ENCODE data around the gene GMPR2. TPM values are rescaled to one million over a fixed set of nuclear protein-coding genes. Genes with fewer than 3 reads are reported as not detected.

GMPR2 gene
- total and polyA plus RNA-seq, 2 experiments from 2014 or later = 60.6 to 70.6 TPM

DNA sequence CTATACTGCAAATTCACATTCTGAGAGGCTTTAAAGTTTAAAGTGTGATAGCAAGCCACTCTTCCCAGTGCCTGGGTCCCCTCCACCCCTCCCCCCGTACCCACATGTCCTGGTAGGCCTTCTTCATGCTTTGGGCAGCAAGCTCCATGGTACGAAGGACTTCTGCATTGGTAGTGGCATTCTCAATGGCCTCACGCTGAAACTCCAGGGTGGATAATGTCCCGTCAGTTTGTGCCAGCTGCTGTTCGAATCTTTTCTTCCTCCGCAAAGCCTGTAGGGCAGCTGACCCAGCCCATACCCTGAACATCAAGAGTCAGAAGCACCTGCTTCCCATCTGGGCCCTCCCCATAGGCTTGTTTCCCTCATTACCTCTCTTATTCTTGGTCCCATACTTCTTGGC, 21.4 kb upstream of the GMPR2 start:
- H3K27me3 Mint-ChIP-seq (ENCODE audit: insufficient read depth, low read depth, poor library complexity) = peaks cover 20% of the 10 kb centered on the region
- ATAC-seq = no peak
- Histone ChIP-seq H3K79me2 (replicated peaks; ENCODE audit: insufficient read depth) (no peaks in the 10 kb centered on the region; the same call in 1 of the 2 replicates), H3K4me3 (no peak overlapping the region), H3K36me3 (ENCODE audit: insufficient read depth) (peaks cover 6% of the 10 kb centered on the region), H3K27ac (ENCODE audit: low read depth) (no peak overlapping the region), H3K27me3 (ENCODE audit: insufficient read depth) (no peaks in the 10 kb centered on the region), H4K20me1 (replicated peaks; ENCODE audit: insufficient read depth) (no peaks in the 10 kb centered on the region; the same call in 1 of the 2 replicates), H3F3A (replicated peaks; ENCODE audit: low read depth) (peaks cover 19% of the 10 kb centered on the region), H3K4me1 (ENCODE audit: insufficient read depth) (peaks cover 16% of the 10 kb centered on the region), H3K9me2 (ENCODE audit: insufficient read depth) (no peaks in the 10 kb centered on the region), H3K4me2 (no peak overlapping the region), H2AFZ (no peak overlapping the region)
- DNase-seq (ENCODE audit: low spot score) = no peak
- H3K9me3 Mint-ChIP-seq = peaks cover 3% of the 10 kb centered on the region; the same call in 2 of the 3 replicates
- H3K4me3 Mint-ChIP-seq = peak overlapping the region; percentile 93
- no peak overlapping the region for H3K27ac Mint-ChIP-seq
- H3K4me1 Mint-ChIP-seq = peaks cover 19% of the 10 kb centered on the region
- peaks cover 68% of the 10 kb centered on the region for H3K36me3 Mint-ChIP-seq (ENCODE audit: low read depth)
- TF ChIP-seq ZNF114 (CRISPR knock-in tag; IDR thresholded peaks at IDR 0.05) (no peak), NANOG (IDR thresholded peaks at IDR 0.05; ENCODE audit: borderline replicate concordance) (no peak), CREB1 (CRISPR knock-in tag; IDR thresholded peaks at IDR 0.05; ENCODE audit: low read depth) (no peak), STAT1 (IDR thresholded peaks at IDR 0.05; ENCODE audit: unreplicated experiment) (no peak), POLR2AphosphoS5 (IDR thresholded peaks at IDR 0.05; ENCODE audit: low read depth) (no peak), ZNF331 (CRISPR knock-in tag; IDR thresholded peaks at IDR 0.05; ENCODE audit: low read depth) (no peak), EZH2 (IDR thresholded peaks at IDR 0.05; ENCODE audit: low read depth, unreplicated experiment) (no peak), JUNB (IDR thresholded peaks at IDR 0.05; ENCODE audit: unreplicated experiment) (no peak), EZH2phosphoT487 (IDR thresholded peaks at IDR 0.05; ENCODE audit: unreplicated experiment) (no peak)
- TF ChIP-seq, protein P1, sequence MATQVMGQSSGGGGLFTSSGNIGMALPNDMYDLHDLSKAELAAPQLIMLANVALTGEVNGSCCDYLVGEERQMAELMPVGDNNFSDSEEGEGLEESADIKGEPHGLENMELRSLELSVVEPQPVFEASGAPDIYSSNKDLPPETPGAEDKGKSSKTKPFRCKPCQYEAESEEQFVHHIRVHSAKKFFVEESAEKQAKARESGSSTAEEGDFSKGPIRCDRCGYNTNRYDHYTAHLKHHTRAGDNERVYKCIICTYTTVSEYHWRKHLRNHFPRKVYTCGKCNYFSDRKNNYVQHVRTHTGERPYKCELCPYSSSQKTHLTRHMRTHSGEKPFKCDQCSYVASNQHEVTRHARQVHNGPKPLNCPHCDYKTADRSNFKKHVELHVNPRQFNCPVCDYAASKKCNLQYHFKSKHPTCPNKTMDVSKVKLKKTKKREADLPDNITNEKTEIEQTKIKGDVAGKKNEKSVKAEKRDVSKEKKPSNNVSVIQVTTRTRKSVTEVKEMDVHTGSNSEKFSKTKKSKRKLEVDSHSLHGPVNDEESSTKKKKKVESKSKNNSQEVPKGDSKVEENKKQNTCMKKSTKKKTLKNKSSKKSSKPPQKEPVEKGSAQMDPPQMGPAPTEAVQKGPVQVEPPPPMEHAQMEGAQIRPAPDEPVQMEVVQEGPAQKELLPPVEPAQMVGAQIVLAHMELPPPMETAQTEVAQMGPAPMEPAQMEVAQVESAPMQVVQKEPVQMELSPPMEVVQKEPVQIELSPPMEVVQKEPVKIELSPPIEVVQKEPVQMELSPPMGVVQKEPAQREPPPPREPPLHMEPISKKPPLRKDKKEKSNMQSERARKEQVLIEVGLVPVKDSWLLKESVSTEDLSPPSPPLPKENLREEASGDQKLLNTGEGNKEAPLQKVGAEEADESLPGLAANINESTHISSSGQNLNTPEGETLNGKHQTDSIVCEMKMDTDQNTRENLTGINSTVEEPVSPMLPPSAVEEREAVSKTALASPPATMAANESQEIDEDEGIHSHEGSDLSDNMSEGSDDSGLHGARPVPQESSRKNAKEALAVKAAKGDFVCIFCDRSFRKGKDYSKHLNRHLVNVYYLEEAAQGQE (IDR thresholded peaks at IDR 0.05; ENCODE audit: unreplicated experiment) = no peak
- TF ChIP-seq, protein P2, sequence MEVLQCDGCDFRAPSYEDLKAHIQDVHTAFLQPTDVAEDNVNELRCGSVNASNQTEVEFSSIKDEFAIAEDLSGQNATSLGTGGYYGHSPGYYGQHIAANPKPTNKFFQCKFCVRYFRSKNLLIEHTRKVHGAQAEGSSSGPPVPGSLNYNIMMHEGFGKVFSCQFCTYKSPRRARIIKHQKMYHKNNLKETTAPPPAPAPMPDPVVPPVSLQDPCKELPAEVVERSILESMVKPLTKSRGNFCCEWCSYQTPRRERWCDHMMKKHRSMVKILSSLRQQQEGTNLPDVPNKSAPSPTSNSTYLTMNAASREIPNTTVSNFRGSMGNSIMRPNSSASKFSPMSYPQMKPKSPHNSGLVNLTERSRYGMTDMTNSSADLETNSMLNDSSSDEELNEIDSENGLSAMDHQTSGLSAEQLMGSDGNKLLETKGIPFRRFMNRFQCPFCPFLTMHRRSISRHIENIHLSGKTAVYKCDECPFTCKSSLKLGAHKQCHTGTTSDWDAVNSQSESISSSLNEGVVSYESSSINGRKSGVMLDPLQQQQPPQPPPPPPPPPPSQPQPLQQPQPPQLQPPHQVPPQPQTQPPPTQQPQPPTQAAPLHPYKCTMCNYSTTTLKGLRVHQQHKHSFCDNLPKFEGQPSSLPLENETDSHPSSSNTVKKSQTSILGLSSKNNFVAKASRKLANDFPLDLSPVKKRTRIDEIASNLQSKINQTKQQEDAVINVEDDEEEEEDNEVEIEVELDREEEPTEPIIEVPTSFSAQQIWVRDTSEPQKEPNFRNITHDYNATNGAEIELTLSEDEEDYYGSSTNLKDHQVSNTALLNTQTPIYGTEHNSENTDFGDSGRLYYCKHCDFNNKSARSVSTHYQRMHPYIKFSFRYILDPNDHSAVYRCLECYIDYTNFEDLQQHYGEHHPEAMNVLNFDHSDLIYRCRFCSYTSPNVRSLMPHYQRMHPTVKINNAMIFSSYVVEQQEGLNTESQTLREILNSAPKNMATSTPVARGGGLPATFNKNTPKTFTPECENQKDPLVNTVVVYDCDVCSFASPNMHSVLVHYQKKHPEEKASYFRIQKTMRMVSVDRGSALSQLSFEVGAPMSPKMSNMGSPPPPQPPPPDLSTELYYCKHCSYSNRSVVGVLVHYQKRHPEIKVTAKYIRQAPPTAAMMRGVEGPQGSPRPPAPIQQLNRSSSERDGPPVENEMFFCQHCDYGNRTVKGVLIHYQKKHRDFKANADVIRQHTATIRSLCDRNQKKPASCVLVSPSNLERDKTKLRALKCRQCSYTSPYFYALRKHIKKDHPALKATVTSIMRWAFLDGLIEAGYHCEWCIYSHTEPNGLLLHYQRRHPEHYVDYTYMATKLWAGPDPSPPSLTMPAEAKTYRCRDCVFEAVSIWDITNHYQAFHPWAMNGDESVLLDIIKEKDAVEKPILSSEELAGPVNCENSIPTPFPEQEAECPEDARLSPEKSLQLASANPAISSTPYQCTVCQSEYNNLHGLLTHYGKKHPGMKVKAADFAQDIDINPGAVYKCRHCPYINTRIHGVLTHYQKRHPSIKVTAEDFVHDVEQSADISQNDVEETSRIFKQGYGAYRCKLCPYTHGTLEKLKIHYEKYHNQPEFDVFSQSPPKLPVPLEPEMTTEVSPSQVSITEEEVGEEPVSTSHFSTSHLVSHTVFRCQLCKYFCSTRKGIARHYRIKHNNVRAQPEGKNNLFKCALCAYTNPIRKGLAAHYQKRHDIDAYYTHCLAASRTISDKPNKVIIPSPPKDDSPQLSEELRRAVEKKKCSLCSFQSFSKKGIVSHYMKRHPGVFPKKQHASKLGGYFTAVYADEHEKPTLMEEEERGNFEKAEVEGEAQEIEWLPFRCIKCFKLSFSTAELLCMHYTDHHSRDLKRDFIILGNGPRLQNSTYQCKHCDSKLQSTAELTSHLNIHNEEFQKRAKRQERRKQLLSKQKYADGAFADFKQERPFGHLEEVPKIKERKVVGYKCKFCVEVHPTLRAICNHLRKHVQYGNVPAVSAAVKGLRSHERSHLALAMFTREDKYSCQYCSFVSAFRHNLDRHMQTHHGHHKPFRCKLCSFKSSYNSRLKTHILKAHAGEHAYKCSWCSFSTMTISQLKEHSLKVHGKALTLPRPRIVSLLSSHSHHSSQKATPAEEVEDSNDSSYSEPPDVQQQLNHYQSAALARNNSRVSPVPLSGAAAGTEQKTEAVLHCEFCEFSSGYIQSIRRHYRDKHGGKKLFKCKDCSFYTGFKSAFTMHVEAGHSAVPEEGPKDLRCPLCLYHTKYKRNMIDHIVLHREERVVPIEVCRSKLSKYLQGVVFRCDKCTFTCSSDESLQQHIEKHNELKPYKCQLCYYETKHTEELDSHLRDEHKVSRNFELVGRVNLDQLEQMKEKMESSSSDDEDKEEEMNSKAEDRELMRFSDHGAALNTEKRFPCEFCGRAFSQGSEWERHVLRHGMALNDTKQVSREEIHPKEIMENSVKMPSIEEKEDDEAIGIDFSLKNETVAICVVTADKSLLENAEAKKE (CRISPR knock-in tag; IDR thresholded peaks at IDR 0.05) = no peak
- TF ChIP-seq, protein P3, sequence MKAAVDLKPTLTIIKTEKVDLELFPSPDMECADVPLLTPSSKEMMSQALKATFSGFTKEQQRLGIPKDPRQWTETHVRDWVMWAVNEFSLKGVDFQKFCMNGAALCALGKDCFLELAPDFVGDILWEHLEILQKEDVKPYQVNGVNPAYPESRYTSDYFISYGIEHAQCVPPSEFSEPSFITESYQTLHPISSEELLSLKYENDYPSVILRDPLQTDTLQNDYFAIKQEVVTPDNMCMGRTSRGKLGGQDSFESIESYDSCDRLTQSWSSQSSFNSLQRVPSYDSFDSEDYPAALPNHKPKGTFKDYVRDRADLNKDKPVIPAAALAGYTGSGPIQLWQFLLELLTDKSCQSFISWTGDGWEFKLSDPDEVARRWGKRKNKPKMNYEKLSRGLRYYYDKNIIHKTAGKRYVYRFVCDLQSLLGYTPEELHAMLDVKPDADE (IDR thresholded peaks at IDR 0.05) = no peak
- TF ChIP-seq, protein P4, sequence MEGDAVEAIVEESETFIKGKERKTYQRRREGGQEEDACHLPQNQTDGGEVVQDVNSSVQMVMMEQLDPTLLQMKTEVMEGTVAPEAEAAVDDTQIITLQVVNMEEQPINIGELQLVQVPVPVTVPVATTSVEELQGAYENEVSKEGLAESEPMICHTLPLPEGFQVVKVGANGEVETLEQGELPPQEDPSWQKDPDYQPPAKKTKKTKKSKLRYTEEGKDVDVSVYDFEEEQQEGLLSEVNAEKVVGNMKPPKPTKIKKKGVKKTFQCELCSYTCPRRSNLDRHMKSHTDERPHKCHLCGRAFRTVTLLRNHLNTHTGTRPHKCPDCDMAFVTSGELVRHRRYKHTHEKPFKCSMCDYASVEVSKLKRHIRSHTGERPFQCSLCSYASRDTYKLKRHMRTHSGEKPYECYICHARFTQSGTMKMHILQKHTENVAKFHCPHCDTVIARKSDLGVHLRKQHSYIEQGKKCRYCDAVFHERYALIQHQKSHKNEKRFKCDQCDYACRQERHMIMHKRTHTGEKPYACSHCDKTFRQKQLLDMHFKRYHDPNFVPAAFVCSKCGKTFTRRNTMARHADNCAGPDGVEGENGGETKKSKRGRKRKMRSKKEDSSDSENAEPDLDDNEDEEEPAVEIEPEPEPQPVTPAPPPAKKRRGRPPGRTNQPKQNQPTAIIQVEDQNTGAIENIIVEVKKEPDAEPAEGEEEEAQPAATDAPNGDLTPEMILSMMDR (conservative IDR thresholded peaks at IDR 0.05; ENCODE audit: low read depth in 2 of 2) = no peak
